GM20431 (cell line): ENCODE data around the gene ERMN.
"Not testable (repeated sequence)": the region's sequence is repeated elsewhere in the genome, so short reads cannot be mapped to it uniquely, and the experiment has no call there.

Source experiments
- in situ Hi-C: fragments of 300-500 bp; cut with MseI, MboI; formaldehyde crosslinking; loops from one replicate; pipeline ENCODE4 v1.15.0; 2020; ENCODE audit warnings: low sequenced_read_pairs; ENCODE audit not compliant: unreplicated experiment

The ERMN gene

GRCh38 chr2:157302492-157303099 is 23.0 kb downstream of the ERMN start:
- in situ Hi-C loops, result loop anchor here (25.0 kb wide), 2 partner anchors 285 to 710 kb away; no protein-coding TSS in a partner anchor

DNA sequence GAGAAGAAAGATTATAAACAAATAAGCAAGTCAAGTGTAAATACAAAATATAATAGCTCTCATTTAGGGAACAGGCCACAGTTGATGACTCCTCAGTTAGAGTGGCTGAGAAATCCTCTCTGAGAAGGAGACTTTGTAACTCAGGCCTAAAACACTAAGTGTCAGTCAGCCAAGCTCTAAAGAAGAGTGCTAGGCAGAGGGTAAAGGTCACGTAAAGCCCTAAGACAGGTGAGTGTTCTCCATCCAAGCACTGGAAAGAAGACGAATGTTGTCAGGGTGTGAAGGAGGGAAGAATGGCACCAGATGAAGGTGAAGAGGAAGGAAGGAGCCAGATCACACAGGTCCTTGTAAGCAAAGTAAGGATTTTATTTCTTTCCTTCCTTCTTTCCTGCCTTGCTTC is 24.3 kb downstream of the ERMN start:
- in situ Hi-C loops, result loop anchor here (25.0 kb wide), 2 partner anchors 286 to 711 kb away; no protein-coding TSS in a partner anchor

GRCh38 chr2:157296958-157297357 is 28.7 kb downstream of the ERMN start:
- in situ Hi-C loops, result no loop called here

DNA sequence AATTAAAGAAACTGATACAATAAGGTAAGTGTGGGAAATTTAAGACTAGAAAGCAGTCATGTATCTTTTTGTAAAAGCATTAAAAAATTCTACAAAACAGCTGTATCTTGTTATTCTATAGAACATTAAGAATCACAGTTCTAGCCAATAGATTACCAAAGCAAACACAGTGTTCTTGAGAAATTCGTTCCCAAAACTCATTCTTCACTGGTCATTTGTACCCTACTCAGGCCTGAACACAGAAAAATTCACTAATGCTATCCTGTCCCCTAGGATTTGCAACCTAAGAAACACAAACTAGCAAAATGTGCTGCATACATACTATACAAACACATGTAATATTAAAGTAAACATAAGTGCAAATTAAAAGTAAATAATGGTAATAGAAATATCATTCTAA is 29.1 kb downstream of the ERMN start:
- in situ Hi-C loops, result no loop called here

GRCh38 chr2:157292853-157293252 is 32.8 kb downstream of the ERMN start:
- in situ Hi-C loops, result no loop called here

- in situ Hi-C loops, result no loop called here
Measured at GRCh38 chr2:157291018-157291417, 34.6 kb downstream of the ERMN start.

- in situ Hi-C loops, result no loop called here
Measured at GRCh38 chr2:157290525-157290924, 35.1 kb downstream of the ERMN start.

DNA sequence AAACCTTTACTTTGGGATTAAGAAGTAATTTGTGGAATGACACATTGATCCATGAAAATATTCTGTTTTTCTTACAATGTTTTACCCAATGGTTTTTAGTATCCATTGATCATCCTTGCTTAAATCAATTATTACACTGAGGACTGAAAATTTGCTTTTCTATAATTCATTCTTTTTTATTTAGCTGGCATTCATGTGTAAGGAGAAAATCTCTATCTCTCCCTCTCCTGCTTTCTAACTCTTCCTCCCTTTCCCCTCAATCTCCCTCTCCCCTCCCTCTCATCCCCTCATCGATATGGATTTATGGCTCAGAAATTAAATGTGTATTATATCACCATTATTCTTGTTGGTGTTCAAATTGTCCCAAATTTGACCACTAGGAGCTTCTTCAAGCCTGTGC is 38.5 kb downstream of the ERMN start:
- in situ Hi-C loops, result no loop called here

- in situ Hi-C loops, result no loop called here
Measured at GRCh38 chr2:157283468-157283867, 42.2 kb downstream of the ERMN start.

- in situ Hi-C loops, result no loop called here
Measured at GRCh38 chr2:157281316-157281715, 44.3 kb downstream of the ERMN start.

- in situ Hi-C loops, result not testable (repeated sequence)
Measured at GRCh38 chr2:157279311-157279710, 46.3 kb downstream of the ERMN start.

DNA sequence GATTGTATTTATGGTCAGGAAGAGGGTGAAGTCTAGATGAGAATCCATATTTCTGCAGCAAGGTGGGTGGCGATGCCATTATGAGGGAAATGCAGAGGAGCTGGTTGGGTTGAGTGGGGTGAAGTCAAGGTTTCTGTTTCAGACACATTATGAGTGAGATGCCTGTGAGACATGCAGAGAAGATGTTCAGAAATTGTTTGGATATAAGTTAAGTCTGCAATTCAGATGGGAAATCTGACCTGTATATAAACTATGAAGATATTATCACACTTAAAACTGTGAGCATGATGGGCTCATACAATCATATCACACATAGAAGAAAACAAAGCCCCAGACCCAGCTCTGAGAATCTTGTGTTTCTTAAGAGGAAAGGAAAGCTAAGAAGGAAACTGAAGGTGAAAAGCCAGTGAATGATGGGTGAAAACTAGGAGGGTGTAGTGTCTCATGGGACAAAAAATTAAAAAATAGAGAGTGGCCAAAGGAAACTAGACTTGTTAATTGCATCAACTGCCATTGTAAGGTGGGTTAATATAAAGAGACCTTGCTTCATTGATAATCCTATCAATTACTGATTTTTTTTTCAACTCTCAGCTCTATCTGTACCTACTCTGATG is 53.9 kb downstream of the ERMN start:
- in situ Hi-C loops, result no loop called here

DNA sequence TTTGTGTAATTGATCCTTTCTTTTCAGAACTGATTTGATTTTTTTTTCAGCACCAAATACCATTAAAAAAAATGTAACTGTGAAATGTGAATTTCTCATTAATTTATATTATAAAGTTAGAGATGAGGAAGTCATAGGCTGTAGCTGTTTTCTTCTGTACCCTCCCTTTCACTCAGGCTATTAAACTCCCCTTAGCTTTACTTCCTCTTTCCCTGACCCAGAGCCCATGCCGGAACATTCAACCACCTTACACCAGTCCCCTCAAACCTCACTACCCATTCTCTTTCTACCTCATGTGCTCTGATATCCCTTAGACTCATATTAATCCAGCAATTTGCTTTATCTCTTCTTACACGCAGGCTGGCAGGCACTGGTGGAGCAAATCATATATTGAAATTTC is 55.7 kb downstream of the ERMN start:
- in situ Hi-C loops, result no loop called here

- in situ Hi-C loops, result no loop called here
Measured at GRCh38 chr2:157269060-157269459, 56.6 kb downstream of the ERMN start.
